Left hindlimb (tissue), 1 donor: ENCODE data around the gene CCL16.

ENCODE experiments used
- DNase-seq: peaks from one replicate; pipeline ENCODE4 v3.0.0-alpha.2; 2018

CCL16 gene

GRCh38 chr17:35934760-35935159, 46.5 kb downstream of the CCL16 start:
- no peak for DNase-seq

- no peak for DNase-seq
Measured at GRCh38 chr17:35932586-35932985, 48.7 kb downstream of the CCL16 start.

- DNase-seq = peak; percentile 44
Measured at GRCh38 chr17:35931794-35932425, 49.4 kb downstream of the CCL16 start.

GRCh38 chr17:35930211-35931065, 50.9 kb downstream of the CCL16 start, which contains the start of gene RDM1:
TSS of gene RDM1 (minus strand) at chr17:35930773. CDS start at chr17:35930727, 46 bp downstream.
- peak; percentile 84 for DNase-seq

- DNase-seq = no peak
Measured at GRCh38 chr17:35927714-35928113, 53.6 kb downstream of the CCL16 start.
